HepG2 (cell line): ENCODE measurements around the gene GPR26. TPM values are rescaled to one million over a fixed set of nuclear protein-coding genes. Genes with fewer than 3 reads are reported as not detected.

ENCODE experiments used
- IRF2 ChIP-seq: IDR thresholded peaks from 2 replicates; pipeline ENCODE4 v1.6.1; 2018; ENCODE audit warnings: missing genetic modification reagents, missing compliant biosample characterization
- SKIL ChIP-seq: sonication (generic); formaldehyde crosslinking; IDR thresholded peaks from 2 replicates; pipeline ENCODE4 v1.8.0; 2022; ENCODE audit warnings: missing genetic modification reagents, mild to moderate bottlenecking, moderate library complexity, borderline replicate concordance
- TEF ChIP-seq: sonication (generic); formaldehyde crosslinking; IDR thresholded peaks from 2 replicates; pipeline ENCODE4 v1.5.0; 2020; ENCODE audit warnings: missing genetic modification reagents
- ZKSCAN5 ChIP-seq: sonication (generic); formaldehyde crosslinking; IDR thresholded peaks from 2 replicates; pipeline ENCODE4 v1.5.1; 2020; ENCODE audit warnings: mild to moderate bottlenecking, missing genetic modification reagents
- polyA plus RNA-seq, 8 experiments: library from polyadenylated mRNA; depleted of rRNA in 3 of 8; stranded (reverse) in 7 of 8; unstranded in 1 of 8; fragments of >200 nt; fragmentation: Illumina TruSeq in 4 of 8; extraction: Trizol in 4 of 8; gene quantifications; 2 replicates each; pipeline versions ENCODE4 v1.2.1 to v1.2.3, GENCODE V29; 2011 to 2016; ENCODE audit warnings: low read depth in 4 of 8, missing spikeins in 1 of 8, mixed read lengths in 1 of 8; ENCODE audit not compliant: insufficient read depth in 1 of 8
- total RNA-seq, 5 experiments: library from RNA; depleted of rRNA; stranded (reverse); fragments of >200 nt; fragmentation: Illumina TruSeq; extraction: Trizol; gene quantifications; 2 replicates each; pipeline ENCODE4 v1.2.3, GENCODE V29; 2016; ENCODE audit warnings: low read depth in 1 of 5
- TF ChIP-seq, protein P1 (sequence below): sonication (generic); formaldehyde crosslinking; IDR thresholded peaks from 2 replicates; pipeline ENCODE4 v1.5.0; 2020; ENCODE audit warnings: mild to moderate bottlenecking, missing genetic modification reagents, borderline replicate concordance
- TF ChIP-seq, protein P2 (sequence below): sonication (generic); formaldehyde crosslinking; IDR thresholded peaks from 2 replicates; pipeline ENCODE4 v1.4.0; 2020; ENCODE audit warnings: missing genetic modification reagents, borderline replicate concordance
- TF ChIP-seq, protein P3 (sequence below): sonication (generic); formaldehyde crosslinking; IDR thresholded peaks from 2 replicates; pipeline ENCODE4 v1.4.0; 2020; ENCODE audit warnings: missing genetic modification reagents; ENCODE audit errors: not compliant biosample characterization

Gene GPR26
- total and polyA plus RNA-seq, 2 of the 13 experiments (the other 11 are each of a cell fraction or from before 2014, with no cell fraction given) = not detected

GRCh38 chr10:123645615-123646014 is 20.5 kb upstream of the GPR26 start (continued):
- TF ChIP-seq, protein P1, sequence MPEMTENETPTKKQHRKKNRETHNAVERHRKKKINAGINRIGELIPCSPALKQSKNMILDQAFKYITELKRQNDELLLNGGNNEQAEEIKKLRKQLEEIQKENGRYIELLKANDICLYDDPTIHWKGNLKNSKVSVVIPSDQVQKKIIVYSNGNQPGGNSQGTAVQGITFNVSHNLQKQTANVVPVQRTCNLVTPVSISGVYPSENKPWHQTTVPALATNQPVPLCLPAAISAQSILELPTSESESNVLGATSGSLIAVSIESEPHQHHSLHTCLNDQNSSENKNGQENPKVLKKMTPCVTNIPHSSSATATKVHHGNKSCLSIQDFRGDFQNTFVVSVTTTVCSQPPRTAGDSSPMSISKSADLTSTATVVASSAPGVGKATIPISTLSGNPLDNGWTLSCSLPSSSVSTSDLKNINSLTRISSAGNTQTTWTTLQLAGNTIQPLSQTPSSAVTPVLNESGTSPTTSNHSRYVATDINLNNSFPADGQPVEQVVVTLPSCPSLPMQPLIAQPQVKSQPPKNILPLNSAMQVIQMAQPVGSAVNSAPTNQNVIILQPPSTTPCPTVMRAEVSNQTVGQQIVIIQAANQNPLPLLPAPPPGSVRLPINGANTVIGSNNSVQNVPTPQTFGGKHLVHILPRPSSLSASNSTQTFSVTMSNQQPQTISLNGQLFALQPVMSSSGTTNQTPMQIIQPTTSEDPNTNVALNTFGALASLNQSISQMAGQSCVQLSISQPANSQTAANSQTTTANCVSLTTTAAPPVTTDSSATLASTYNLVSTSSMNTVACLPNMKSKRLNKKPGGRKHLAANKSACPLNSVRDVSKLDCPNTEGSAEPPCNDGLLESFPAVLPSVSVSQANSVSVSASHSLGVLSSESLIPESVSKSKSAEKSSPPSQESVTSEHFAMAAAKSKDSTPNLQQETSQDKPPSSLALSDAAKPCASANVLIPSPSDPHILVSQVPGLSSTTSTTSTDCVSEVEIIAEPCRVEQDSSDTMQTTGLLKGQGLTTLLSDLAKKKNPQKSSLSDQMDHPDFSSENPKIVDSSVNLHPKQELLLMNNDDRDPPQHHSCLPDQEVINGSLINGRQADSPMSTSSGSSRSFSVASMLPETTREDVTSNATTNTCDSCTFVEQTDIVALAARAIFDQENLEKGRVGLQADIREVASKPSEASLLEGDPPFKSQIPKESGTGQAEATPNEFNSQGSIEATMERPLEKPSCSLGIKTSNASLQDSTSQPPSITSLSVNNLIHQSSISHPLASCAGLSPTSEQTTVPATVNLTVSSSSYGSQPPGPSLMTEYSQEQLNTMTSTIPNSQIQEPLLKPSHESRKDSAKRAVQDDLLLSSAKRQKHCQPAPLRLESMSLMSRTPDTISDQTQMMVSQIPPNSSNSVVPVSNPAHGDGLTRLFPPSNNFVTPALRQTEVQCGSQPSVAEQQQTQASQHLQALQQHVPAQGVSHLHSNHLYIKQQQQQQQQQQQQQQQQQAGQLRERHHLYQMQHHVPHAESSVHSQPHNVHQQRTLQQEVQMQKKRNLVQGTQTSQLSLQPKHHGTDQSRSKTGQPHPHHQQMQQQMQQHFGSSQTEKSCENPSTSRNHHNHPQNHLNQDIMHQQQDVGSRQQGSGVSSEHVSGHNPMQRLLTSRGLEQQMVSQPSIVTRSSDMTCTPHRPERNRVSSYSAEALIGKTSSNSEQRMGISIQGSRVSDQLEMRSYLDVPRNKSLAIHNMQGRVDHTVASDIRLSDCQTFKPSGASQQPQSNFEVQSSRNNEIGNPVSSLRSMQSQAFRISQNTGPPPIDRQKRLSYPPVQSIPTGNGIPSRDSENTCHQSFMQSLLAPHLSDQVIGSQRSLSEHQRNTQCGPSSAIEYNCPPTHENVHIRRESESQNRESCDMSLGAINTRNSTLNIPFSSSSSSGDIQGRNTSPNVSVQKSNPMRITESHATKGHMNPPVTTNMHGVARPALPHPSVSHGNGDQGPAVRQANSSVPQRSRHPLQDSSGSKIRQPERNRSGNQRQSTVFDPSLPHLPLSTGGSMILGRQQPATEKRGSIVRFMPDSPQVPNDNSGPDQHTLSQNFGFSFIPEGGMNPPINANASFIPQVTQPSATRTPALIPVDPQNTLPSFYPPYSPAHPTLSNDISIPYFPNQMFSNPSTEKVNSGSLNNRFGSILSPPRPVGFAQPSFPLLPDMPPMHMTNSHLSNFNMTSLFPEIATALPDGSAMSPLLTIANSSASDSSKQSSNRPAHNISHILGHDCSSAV (CRISPR knock-in tag) = no peak
- TF ChIP-seq, protein P2, sequence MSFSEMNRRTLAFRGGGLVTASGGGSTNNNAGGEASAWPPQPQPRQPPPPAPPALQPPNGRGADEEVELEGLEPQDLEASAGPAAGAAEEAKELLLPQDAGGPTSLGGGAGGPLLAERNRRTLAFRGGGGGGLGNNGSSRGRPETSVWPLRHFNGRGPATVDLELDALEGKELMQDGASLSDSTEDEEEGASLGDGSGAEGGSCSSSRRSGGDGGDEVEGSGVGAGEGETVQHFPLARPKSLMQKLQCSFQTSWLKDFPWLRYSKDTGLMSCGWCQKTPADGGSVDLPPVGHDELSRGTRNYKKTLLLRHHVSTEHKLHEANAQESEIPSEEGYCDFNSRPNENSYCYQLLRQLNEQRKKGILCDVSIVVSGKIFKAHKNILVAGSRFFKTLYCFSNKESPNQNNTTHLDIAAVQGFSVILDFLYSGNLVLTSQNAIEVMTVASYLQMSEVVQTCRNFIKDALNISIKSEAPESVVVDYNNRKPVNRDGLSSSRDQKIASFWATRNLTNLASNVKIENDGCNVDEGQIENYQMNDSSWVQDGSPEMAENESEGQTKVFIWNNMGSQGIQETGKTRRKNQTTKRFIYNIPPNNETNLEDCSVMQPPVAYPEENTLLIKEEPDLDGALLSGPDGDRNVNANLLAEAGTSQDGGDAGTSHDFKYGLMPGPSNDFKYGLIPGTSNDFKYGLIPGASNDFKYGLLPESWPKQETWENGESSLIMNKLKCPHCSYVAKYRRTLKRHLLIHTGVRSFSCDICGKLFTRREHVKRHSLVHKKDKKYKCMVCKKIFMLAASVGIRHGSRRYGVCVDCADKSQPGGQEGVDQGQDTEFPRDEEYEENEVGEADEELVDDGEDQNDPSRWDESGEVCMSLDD (CRISPR knock-in tag) = no peak
- TF ChIP-seq TEF (CRISPR knock-in tag) = no peak
- no peak for TF ChIP-seq SKIL (CRISPR knock-in tag)
- TF ChIP-seq, protein P3, sequence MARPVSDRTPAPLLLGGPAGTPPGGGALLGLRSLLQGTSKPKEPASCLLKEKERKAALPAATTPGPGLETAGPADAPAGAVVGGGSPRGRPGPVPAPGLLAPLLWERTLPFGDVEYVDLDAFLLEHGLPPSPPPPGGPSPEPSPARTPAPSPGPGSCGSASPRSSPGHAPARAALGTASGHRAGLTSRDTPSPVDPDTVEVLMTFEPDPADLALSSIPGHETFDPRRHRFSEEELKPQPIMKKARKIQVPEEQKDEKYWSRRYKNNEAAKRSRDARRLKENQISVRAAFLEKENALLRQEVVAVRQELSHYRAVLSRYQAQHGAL (CRISPR knock-in tag) = no peak
- no peak for TF ChIP-seq ZKSCAN5 (CRISPR knock-in tag)
- no peak for TF ChIP-seq IRF2 (CRISPR knock-in tag)
